ENCODE data around the gene ITPRID1. TPM values are rescaled to one million over a fixed set of nuclear protein-coding genes. Genes with fewer than 3 reads are reported as not detected.

The ITPRID1 gene
- total RNA-seq, 1 experiment from 2014 or later: 1.2 TPM

- TF ChIP-seq CTCF (conservative IDR thresholded peaks at IDR 0.05): no peak; the same call in 2 of the 3 replicates
- Histone ChIP-seq H3K4ac (ENCODE audit: low read depth, low read length) (no peak overlapping the region), H4K20me1 (ENCODE audit: control insufficient read depth, insufficient read depth, insufficient read length) (no peaks in the 10 kb centered on the region), H3K79me2 (ENCODE audit: insufficient read depth, low read length) (no peaks in the 10 kb centered on the region), H3K23ac (ENCODE audit: insufficient read length, low read depth, low read length) (no peak overlapping the region), H3K4me2 (ENCODE audit: insufficient read depth, insufficient read length, low read length) (no peak overlapping the region), H2BK20ac (ENCODE audit: low read depth, low read length, poor library complexity, severe bottlenecking) (no peak overlapping the region), H2AK5ac (ENCODE audit: insufficient read length, low read length) (no peak overlapping the region), H3T11ph (ENCODE audit: low read length) (no peak overlapping the region), H3K27me3 (ENCODE audit: insufficient read depth, low read length) (no peaks in the 10 kb centered on the region), H3K23me2 (ENCODE audit: insufficient read length, low read depth, low read length, poor library complexity, severe bottlenecking) (no peaks in the 10 kb centered on the region), H3K18ac (ENCODE audit: insufficient read length, low read depth, low read length) (no peak overlapping the region), H2AFZ (ENCODE audit: low read length) (no peak overlapping the region), H2BK12ac (ENCODE audit: insufficient read length, low read depth, low read length) (no peak overlapping the region), H3K9me3 (ENCODE audit: control insufficient read depth, low read depth, low read length) (no peaks in the 10 kb centered on the region), H3K27ac (ENCODE audit: insufficient read length, low read depth, low read length) (no peak overlapping the region), H3K14ac (ENCODE audit: insufficient read depth, low read length) (no peak overlapping the region), H2BK5ac (ENCODE audit: insufficient read length, low read length) (no peak overlapping the region), H2BK15ac (ENCODE audit: low read depth, low read length) (no peak overlapping the region), H3K56ac (ENCODE audit: insufficient read length, low read depth, low read length) (no peak overlapping the region), H4K8ac (replicated peaks; ENCODE audit: insufficient read length, low read depth, low read length) (no peak overlapping the region), H2BK120ac (ENCODE audit: low read depth, low read length, poor library complexity, severe bottlenecking) (no peak overlapping the region), H4K5ac (ENCODE audit: insufficient read length, low read depth, low read length) (no peak overlapping the region), H3K9ac (ENCODE audit: extremely low read depth, insufficient read length, low read length) (no peak overlapping the region), H4K91ac (ENCODE audit: insufficient read length, low read depth, low read length) (no peak overlapping the region), H3K4me1 (ENCODE audit: insufficient read depth, low read length) (peaks cover 13% of the 10 kb centered on the region), H3K79me1 (ENCODE audit: insufficient read depth, low read depth, low read length, poor library complexity, severe bottlenecking) (no peaks in the 10 kb centered on the region)
- H3K4me1 Mint-ChIP-seq: peaks cover 33 to 63% of the 10 kb centered on the region in 2 experiments
- H3K36me3 Mint-ChIP-seq (ENCODE audit: insufficient read depth in 1 of 3, low read depth in 3 of 3): no peaks in the 10 kb centered on the region
- DNase-seq: no peak
- WGBS (ENCODE audit: extremely low coverage, insufficient read length, low lambda C conversion rate): no CpG with 5 or more reads among the region's 7 CpGs
- H3K9me3 Mint-ChIP-seq: no peaks in the 10 kb centered on the region
- H3K4me3 Mint-ChIP-seq: no peak overlapping the region
- H3K27ac Mint-ChIP-seq: no peak overlapping the region; a peak in 1 of 7 replicates
- peaks cover 2% of the 10 kb centered on the region; the same call in 1 of the 2 replicates for H3K27me3 Mint-ChIP-seq (ENCODE audit: low read depth)
Measured at GRCh38 chr7:31476073-31476745, 37.7 kb upstream of the ITPRID1 start.
